Thyroid gland (tissue), 4 donors: Measurements from ENCODE around the gene NPHS1. TPM values are rescaled to one million over a fixed set of nuclear protein-coding genes. Genes with fewer than 3 reads are reported as not detected.

Experiments used
- DNase-seq, 2 donors: peaks; one replicate each; pipeline ENCODE4 v3.0.0-alpha.2; 2019
- H3K27ac ChIP-seq, 3 donors: fragments of 200-600 bp; sonication (generic); 1 replicate in 2 of 3; 2 replicates in 1 of 3; pipeline ENCODE4 v1.5.1; 2016 to 2019; ENCODE audit warnings: mild to moderate bottlenecking in 1 of 3, moderate library complexity in 1 of 3
- H3K27me3 ChIP-seq: fragments of 200-600 bp; sonication (generic); one replicate; pipeline ENCODE4 v1.5.1; 2019
- H3K36me3 ChIP-seq, 2 donors: fragments of 200-600 bp; sonication (generic); one replicate each; pipeline ENCODE4 v1.5.1; 2016 to 2019
- H3K4me1 ChIP-seq, 2 donors: fragments of 200-600 bp; sonication (generic); one replicate each; pipeline ENCODE4 v1.5.1; 2017 to 2019
- H3K4me3 ChIP-seq, 3 donors: fragments of 200-600 bp; sonication (generic); replicated peaks in 1 of 3; 1 replicate in 2 of 3; 2 replicates in 1 of 3; pipeline ENCODE4 v1.5.1; 2016; ENCODE audit warnings: mild to moderate bottlenecking in 1 of 3
- H3K9me3 ChIP-seq: fragments of 200-600 bp; sonication (generic); one replicate; pipeline ENCODE4 v1.5.1; 2017
- POLR2A ChIP-seq, 2 donors: fragments of 450-650 bp; IDR thresholded peaks; one replicate each; pipeline ENCODE4 v1.6.1; 2017; ENCODE audit warnings: antibody characterized with exemption in 2 of 2, mild to moderate bottlenecking in 2 of 2, moderate library complexity in 1 of 2
- WGBS, 2 donors: methylation state at CpG; one replicate each; pipeline ENCODE4 v1.1.5; 2017; 5-methylcytosine and 5-hydroxymethylcytosine counted together
- intact Hi-C: fragments of 100-400 bp; cut with DNase I; formaldehyde crosslinking; loops from one replicate; pipeline ENCODE4 v1.15.1; 2023
- total RNA-seq, 4 donors: library from RNA; depleted of rRNA; stranded (reverse); fragments of >200 nt; gene quantifications; one replicate each; pipeline ENCODE4 v1.2.3, GENCODE V29; 2016
- TF ChIP-seq, protein P1 (sequence below), 6 experiments: fragments of 200-600 bp in 3 of 6; fragments of 450-650 bp in 3 of 6; sonication (generic) in 3 of 6; IDR thresholded peaks; one replicate each; pipeline ENCODE4 v1.5.1; 2016 to 2019; ENCODE audit warnings: antibody characterized with exemption in 6 of 6, mild to moderate bottlenecking in 2 of 6, inconsistent platforms in 1 of 6, moderate library complexity in 1 of 6

NPHS1 gene
- total RNA-seq, 4 donors from 2014 or later = not detected

DNA sequence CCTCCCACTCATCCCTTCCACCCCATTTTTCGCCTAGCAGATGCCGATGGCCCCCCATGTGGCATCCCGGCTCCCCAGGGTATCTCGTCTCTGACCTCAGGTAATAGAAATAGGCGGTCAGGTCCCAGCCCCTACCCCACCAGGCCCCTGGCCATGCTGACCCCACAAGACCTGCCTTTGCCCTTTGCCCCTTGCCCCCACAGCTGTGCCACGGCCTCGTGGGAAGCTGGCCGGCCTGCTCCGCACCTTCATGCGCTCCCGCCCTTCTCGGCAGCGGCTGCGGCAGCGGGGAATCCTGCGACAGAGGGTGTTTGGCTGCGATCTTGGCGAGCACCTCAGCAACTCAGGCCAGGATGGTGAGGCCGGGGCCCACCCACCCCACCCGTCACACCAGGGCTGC lies 71.6 kb downstream of the NPHS1 start:
- no peaks in the 10 kb centered on the region for H3K9me3 ChIP-seq
- no peak overlapping the region for H3K4me3 ChIP-seq
- TF ChIP-seq, protein P1, sequence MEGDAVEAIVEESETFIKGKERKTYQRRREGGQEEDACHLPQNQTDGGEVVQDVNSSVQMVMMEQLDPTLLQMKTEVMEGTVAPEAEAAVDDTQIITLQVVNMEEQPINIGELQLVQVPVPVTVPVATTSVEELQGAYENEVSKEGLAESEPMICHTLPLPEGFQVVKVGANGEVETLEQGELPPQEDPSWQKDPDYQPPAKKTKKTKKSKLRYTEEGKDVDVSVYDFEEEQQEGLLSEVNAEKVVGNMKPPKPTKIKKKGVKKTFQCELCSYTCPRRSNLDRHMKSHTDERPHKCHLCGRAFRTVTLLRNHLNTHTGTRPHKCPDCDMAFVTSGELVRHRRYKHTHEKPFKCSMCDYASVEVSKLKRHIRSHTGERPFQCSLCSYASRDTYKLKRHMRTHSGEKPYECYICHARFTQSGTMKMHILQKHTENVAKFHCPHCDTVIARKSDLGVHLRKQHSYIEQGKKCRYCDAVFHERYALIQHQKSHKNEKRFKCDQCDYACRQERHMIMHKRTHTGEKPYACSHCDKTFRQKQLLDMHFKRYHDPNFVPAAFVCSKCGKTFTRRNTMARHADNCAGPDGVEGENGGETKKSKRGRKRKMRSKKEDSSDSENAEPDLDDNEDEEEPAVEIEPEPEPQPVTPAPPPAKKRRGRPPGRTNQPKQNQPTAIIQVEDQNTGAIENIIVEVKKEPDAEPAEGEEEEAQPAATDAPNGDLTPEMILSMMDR (IDR thresholded peaks at IDR 0.05) = no peak
- no peak for TF ChIP-seq POLR2A (IDR thresholded peaks at IDR 0.05)
- H3K4me1 ChIP-seq = peaks cover 0 to 1% of the 10 kb centered on the region in 2 donors
- H3K27ac ChIP-seq = no peak overlapping the region
- peaks cover 0 to 3% of the 10 kb centered on the region in 2 donors for H3K36me3 ChIP-seq
- DNase-seq = no peak
- H3K27me3 ChIP-seq = no peaks in the 10 kb centered on the region
- intact Hi-C loops = no loop called here
- 93 to 97% methylated on average over 14 to 18 of the region's 20 CpGs for WGBS, 2 donors

DNA sequence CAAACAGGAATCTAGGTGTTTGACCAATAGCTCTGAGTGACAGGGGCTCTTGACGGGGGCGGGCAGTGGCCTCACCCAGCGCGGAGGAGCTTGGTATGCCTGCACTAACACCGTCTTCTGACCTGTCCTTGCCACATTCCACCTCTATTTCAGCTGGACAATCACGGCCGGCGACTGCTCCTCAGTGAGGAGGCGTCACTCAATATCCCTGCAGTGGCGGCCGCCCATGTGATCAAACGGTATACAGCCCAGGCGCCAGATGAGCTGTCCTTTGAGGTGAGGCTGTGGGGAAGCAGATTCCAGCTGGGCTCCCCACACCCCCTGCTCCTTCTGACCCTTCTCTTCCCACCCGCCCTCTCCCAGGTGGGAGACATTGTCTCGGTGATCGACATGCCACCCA lies 72.2 kb downstream of the NPHS1 start:
- H3K27ac ChIP-seq = no peak overlapping the region
- TF ChIP-seq POLR2A (IDR thresholded peaks at IDR 0.05) = no peak
- TF ChIP-seq, protein P1 (IDR thresholded peaks at IDR 0.05) = no peak
- no peaks in the 10 kb centered on the region for H3K27me3 ChIP-seq
- H3K4me3 ChIP-seq = no peak overlapping the region
- no peak for DNase-seq
- peaks cover under 1 to 3% of the 10 kb centered on the region in 2 donors for H3K4me1 ChIP-seq
- peaks cover 0 to 3% of the 10 kb centered on the region in 2 donors for H3K36me3 ChIP-seq
- H3K9me3 ChIP-seq = no peaks in the 10 kb centered on the region
- intact Hi-C loops = no loop called here
- 94 to 100% methylated on average over 3 to 16 of the region's 16 CpGs for WGBS, 2 donors

DNA sequence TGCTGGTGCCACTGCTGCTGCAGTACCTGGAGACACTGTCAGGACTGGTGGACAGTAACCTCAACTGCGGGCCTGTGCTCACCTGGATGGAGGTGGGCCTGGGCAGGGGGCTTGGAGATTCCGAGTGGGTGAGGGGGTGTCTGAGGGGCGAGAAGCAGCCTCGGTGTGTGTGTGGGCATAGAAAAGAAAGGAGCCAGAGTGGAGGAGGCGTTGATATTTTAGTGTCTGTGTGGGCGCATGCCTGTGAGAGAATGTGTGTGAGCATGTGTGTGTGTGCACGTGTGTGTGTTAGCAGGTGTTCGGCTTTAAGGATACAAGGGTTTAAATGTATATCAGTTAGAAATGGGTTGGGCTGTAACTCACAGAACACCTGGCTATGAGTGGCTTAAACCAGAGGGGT lies 73.3 kb downstream of the NPHS1 start:
- no peak overlapping the region for H3K27ac ChIP-seq
- H3K4me1 ChIP-seq = peaks cover 6 to 8% of the 10 kb centered on the region in 2 donors
- 93 to 94% methylated on average over 8 of the region's 8 CpGs for WGBS, 2 donors
- no peak overlapping the region for H3K4me3 ChIP-seq
- no peak for DNase-seq
- peaks cover 0 to 3% of the 10 kb centered on the region in 2 donors for H3K36me3 ChIP-seq
- no peak for TF ChIP-seq POLR2A (IDR thresholded peaks at IDR 0.05)
- TF ChIP-seq, protein P1 (IDR thresholded peaks at IDR 0.05) = no peak
- H3K9me3 ChIP-seq = no peaks in the 10 kb centered on the region
- intact Hi-C loops = no loop called here
- no peaks in the 10 kb centered on the region for H3K27me3 ChIP-seq

DNA sequence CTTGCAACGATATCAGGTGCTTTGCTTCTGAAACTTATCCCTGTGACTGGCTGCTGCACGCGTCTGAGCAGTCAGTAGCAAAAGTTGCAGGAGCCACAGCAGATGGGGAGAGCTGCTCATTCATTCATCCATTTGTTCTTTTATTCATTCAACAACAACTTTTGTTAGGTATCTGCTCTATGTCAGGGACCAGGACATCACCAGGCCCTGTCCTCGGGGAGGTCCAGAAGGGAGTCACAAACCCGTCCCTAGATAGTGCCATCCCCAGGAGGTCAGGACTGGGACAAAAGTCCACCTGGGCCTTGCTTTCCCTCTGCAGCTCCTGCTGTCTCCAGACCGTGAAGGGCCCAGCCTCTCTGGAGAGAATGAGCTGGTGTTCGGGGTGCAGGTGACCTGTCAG lies 74.3 kb downstream of the NPHS1 start:
- H3K4me1 ChIP-seq = peaks cover 6 to 8% of the 10 kb centered on the region in 2 donors
- no peak overlapping the region for H3K27ac ChIP-seq
- H3K9me3 ChIP-seq = no peaks in the 10 kb centered on the region
- TF ChIP-seq, protein P1 (IDR thresholded peaks at IDR 0.05) = no peak
- TF ChIP-seq POLR2A (IDR thresholded peaks at IDR 0.05) = no peak
- H3K27me3 ChIP-seq = no peaks in the 10 kb centered on the region
- WGBS, 2 donors = 79 to 84% methylated on average over 6 to 7 of the region's 7 CpGs
- peaks cover 0 to 3% of the 10 kb centered on the region in 2 donors for H3K36me3 ChIP-seq
- H3K4me3 ChIP-seq = no peak overlapping the region
- intact Hi-C loops = no loop called here
- DNase-seq = no peak

DNA sequence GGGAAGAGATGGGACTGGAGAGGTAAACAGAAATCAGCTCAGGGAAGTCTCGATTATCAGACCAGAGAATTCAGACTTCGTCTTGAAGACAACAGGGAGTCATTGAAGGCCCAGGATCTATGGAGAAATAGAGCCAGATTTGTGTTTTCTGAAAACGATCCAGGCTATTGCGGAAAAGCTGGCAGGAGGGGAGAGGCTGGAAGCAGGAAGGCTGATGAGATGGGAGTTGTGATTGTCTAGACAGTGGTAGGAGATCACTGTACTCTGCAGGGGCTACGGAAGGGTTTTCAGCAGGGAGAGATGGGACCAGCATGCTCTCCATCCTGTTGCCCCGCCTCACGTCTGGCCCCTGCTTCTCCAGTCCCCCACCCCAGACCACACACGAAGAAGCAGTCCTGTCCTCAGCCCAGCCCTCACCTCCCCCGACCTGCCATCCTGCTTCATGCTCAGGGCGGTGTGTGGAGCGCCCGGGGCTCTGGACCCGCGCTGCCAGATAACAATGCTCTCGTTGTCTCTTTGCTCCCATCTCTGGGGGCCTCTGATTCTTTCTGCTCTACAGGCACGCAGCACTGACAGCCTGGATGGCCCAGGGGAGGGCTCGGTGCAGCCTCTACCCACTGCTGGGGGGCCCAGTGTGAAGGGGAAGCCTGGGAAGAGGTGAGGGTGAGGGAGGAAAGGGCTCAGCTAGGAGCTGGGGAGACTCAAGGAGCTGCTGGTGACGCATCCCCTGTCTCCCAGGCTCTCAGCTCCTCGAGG lies 75.0 kb downstream of the NPHS1 start:
- H3K27ac ChIP-seq = no peak overlapping the region
- H3K36me3 ChIP-seq = peaks cover 0 to 3% of the 10 kb centered on the region in 2 donors
- intact Hi-C loops = no loop called here
- no peak for DNase-seq
- no peaks in the 10 kb centered on the region for H3K9me3 ChIP-seq
- no peak for TF ChIP-seq POLR2A (IDR thresholded peaks at IDR 0.05)
- TF ChIP-seq, protein P1 (IDR thresholded peaks at IDR 0.05) = no peak
- no peaks in the 10 kb centered on the region for H3K27me3 ChIP-seq
- WGBS, 2 donors = 61 to 66% methylated on average over 17 to 19 of the region's 19 CpGs
- H3K4me1 ChIP-seq = peaks cover 6 to 8% of the 10 kb centered on the region in 2 donors
- H3K4me3 ChIP-seq = no peak overlapping the region
